Tibial nerve (tissue), 4 donors: ENCODE results near the gene ASCC1. TPM values are rescaled to one million over a fixed set of nuclear protein-coding genes. Genes with fewer than 3 reads are reported as not detected.

Experiments used
- DNase-seq, 2 donors: peaks; one replicate each; pipeline ENCODE4 v3.0.0-alpha.2; 2019; ENCODE audit warnings: low spot score in 2 of 2
- H3K27ac ChIP-seq, 4 donors: fragments of 200-600 bp; sonication (generic) in 3 of 4; one replicate each; pipeline ENCODE4 v1.5.1; 2017 to 2019; ENCODE audit warnings: mild to moderate bottlenecking in 1 of 4
- H3K27me3 ChIP-seq, 2 donors: fragments of 200-600 bp; sonication (generic) in 1 of 2; one replicate each; pipeline versions ENCODE4 v1.5.1 to v1.6.0; 2017 to 2019
- H3K36me3 ChIP-seq, 3 donors: fragments of 200-600 bp; sonication (generic); one replicate each; pipeline ENCODE4 v1.5.1; 2018 to 2019
- H3K4me1 ChIP-seq, 4 donors: fragments of 200-600 bp; sonication (generic) in 3 of 4; one replicate each; pipeline ENCODE4 v1.5.1; 2017 to 2019
- H3K4me3 ChIP-seq, 4 donors: fragments of 200-600 bp; sonication (generic) in 3 of 4; one replicate each; pipeline ENCODE4 v1.5.1; 2017 to 2019; ENCODE audit warnings: mild to moderate bottlenecking in 1 of 4, moderate library complexity in 1 of 4
- H3K9me3 ChIP-seq, 4 donors: fragments of 200-600 bp; sonication (generic) in 3 of 4; one replicate each; pipeline ENCODE4 v1.5.1; 2017 to 2019
- EP300 ChIP-seq, 2 donors: sonication (generic); formaldehyde crosslinking; IDR thresholded peaks; one replicate each; pipeline ENCODE4 v1.6.1; 2017; ENCODE audit warnings: antibody characterized with exemption in 2 of 2, mild to moderate bottlenecking in 1 of 2
- POLR2A ChIP-seq, 2 donors: fragments of 450-650 bp; IDR thresholded peaks; one replicate each; pipeline ENCODE4 v1.6.1; 2017; ENCODE audit warnings: antibody characterized with exemption in 2 of 2, mild to moderate bottlenecking in 2 of 2, moderate library complexity in 2 of 2
- WGBS, 2 donors: methylation state at CpG; one replicate each; pipeline ENCODE4 v1.1.5; 2018; 5-methylcytosine and 5-hydroxymethylcytosine counted together
- total RNA-seq, 4 donors: library from RNA; depleted of rRNA; stranded (reverse); fragments of >200 nt; gene quantifications; one replicate each; pipeline ENCODE4 v1.1.0, GENCODE V29; 2016
- TF ChIP-seq, protein P1 (sequence below), 5 experiments: fragments of 200-600 bp in 3 of 5; fragments of 450-650 bp in 2 of 5; sonication (generic) in 3 of 5; IDR thresholded peaks; one replicate each; pipeline ENCODE4 v1.5.1; 2016 to 2019; ENCODE audit warnings: antibody characterized with exemption in 5 of 5, mild to moderate bottlenecking in 3 of 5, moderate library complexity in 2 of 5

ASCC1 gene
- total RNA-seq, 4 donors from 2014 or later = 34.2 to 85.7 (median 54.2) TPM

DNA sequence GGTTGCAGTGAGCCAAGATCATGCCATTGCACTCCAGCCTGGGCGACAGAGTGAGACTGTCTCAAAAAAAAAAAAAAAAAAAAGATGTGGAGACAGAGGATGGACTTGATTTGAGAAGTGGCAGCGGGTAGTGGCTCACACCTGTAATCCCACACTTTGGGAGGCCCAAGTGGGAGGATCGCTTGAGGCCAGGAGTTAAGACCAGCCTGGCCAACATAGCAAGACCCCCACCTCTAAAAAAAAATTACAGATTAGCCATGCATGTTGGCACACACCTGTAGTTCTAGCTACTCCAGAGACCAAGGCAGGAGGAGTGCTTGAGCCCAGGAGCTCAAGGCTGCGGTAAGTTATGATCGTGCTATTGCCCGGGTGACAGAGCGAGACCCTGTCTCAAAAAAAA is 24.3 kb upstream of the ASCC1 start:
- H3K27ac ChIP-seq = peak overlapping the region in 2 of 4 donors; percentile 99
- H3K27me3 ChIP-seq = no peaks in the 10 kb centered on the region
- no peak overlapping the region for H3K4me3 ChIP-seq
- H3K9me3 ChIP-seq = no peaks in the 10 kb centered on the region
- no peak for DNase-seq
- peaks cover 0 to 29% (median 0%) of the 10 kb centered on the region in 3 donors for H3K36me3 ChIP-seq
- 97 to 98% methylated on average over 7 of the region's 7 CpGs for WGBS, 2 donors
- TF ChIP-seq EP300 (IDR thresholded peaks at IDR 0.05) = no peak
- no peak for TF ChIP-seq POLR2A (IDR thresholded peaks at IDR 0.05)
- TF ChIP-seq, protein P1, sequence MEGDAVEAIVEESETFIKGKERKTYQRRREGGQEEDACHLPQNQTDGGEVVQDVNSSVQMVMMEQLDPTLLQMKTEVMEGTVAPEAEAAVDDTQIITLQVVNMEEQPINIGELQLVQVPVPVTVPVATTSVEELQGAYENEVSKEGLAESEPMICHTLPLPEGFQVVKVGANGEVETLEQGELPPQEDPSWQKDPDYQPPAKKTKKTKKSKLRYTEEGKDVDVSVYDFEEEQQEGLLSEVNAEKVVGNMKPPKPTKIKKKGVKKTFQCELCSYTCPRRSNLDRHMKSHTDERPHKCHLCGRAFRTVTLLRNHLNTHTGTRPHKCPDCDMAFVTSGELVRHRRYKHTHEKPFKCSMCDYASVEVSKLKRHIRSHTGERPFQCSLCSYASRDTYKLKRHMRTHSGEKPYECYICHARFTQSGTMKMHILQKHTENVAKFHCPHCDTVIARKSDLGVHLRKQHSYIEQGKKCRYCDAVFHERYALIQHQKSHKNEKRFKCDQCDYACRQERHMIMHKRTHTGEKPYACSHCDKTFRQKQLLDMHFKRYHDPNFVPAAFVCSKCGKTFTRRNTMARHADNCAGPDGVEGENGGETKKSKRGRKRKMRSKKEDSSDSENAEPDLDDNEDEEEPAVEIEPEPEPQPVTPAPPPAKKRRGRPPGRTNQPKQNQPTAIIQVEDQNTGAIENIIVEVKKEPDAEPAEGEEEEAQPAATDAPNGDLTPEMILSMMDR (IDR thresholded peaks at IDR 0.05) = no peak
- H3K4me1 ChIP-seq = peaks cover 0 to 58% (median 41%) of the 10 kb centered on the region in 4 donors

DNA sequence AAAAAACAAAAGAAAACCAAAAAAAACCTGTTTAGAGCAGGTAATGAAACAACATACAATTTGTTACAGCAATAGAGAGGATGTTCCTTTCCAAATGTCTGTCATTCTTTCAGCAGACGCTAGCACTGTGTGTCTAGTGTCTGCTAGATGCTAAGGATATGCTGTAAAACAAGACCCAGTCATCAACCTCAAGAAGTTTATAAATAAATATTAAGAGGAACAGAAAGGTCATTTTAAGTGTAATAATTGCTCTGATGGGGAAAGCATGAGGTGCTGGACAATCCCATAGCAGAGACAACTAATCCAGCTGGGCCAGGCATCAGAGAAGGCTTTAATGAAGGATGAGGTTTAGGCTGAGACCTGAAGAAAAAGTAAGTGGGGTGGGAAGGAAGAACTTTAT is 23.3 kb upstream of the ASCC1 start:
- H3K27ac ChIP-seq = peak overlapping the region in 3 of 4 donors; percentile 35 to 99 (median 99)
- H3K36me3 ChIP-seq = peaks cover 0 to 38% (median 3%) of the 10 kb centered on the region in 3 donors
- H3K4me3 ChIP-seq = no peak overlapping the region
- 80 to 83% methylated on average over 1 of the region's 1 CpG for WGBS, 2 donors
- H3K4me1 ChIP-seq = peaks cover 0 to 49% (median 31%) of the 10 kb centered on the region in 4 donors
- H3K9me3 ChIP-seq = no peaks in the 10 kb centered on the region
- TF ChIP-seq EP300 (IDR thresholded peaks at IDR 0.05) (no peak), POLR2A (IDR thresholded peaks at IDR 0.05) (no peak)
- TF ChIP-seq, protein P1 (IDR thresholded peaks at IDR 0.05) = no peak
- H3K27me3 ChIP-seq = no peaks in the 10 kb centered on the region
- DNase-seq = no peak

DNA sequence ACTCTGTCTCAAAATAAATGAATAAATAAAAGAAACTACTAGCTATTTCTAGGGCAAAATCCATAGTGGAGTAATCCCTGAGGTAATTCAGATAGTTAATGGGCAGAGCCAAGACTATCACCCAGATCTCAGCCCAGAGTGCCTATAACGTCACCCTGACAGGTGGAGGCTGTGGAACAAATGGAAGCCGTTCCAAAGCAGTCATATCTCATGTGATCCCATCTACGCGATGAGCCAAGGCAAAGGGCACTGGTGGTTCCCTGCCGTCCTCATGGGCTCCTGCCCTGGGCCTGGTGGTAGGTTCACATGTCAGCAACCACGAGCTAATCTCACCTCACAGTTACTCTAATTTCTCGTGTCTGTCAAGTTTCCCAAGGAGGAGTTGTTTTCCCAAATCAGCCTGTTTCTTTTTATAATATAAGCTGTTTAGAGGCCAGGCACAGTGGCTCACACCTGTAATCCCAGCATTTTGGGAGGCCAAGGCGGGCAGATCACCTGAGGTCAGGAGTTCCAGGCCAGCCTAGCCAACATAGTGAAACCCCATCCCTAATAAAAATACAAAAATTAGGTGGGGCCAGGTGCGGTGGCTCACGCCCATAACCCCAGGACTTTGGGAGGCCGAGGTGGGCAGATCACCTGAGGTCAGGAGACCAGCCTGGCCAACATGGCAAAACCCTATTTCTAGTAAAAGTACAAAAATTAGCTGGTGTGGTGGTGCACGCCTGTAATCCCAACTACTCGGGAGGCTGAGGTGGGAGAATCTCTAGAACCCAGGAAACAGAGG is 22.5 kb upstream of the ASCC1 start:
- Histone ChIP-seq H3K9me3 (no peaks in the 10 kb centered on the region), H3K4me1 (peaks cover 0 to 40% (median 23%) of the 10 kb centered on the region in 4 donors), H3K27ac (peak overlapping the region in 3 of 4 donors; percentile 35 to 99 (median 58)), H3K27me3 (no peaks in the 10 kb centered on the region), H3K4me3 (no peak overlapping the region), H3K36me3 (peaks cover 0 to 47% (median 3%) of the 10 kb centered on the region in 3 donors)
- WGBS, 2 donors = 88 to 92% methylated on average over 13 of the region's 13 CpGs
- DNase-seq = no peak
- TF ChIP-seq EP300 (IDR thresholded peaks at IDR 0.05) (no peak), POLR2A (IDR thresholded peaks at IDR 0.05) (no peak)
- TF ChIP-seq, protein P1 (IDR thresholded peaks at IDR 0.05) = no peak

DNA sequence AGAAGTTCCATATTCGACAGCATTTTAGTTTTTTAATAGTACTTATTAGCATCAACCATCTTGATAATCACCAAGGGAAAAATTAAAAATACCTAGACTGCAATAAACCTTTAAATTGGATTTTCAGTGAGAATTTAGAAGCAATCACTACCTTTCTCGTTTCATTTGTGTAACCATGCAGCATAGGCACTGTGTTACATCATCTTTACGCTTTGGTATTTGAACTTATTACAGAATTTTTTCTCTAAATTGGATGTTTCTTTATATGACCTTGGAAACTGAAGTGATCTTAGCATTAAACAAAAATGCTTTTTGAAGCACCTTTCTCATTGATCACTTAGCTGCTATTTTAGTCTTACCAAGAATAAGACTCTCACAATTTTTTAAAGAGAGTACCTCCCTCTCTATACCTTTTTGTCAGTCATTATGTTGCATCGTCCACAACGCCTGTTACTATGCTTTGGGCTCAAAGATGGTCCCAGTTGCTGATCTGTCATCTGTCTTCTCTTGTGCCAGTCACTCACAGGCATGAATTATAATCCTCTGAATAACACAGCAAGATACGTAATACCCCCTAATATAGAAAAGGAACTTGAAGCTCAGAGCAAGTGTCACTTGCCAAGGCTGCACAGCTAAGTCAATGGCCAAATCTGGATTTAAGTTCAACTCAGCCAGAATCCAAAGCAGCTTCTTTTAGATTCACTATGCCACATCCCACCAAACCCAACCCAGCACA is 19.6 kb upstream of the ASCC1 start:
- peaks cover 0 to 24% (median under 1%) of the 10 kb centered on the region in 4 donors for H3K4me1 ChIP-seq
- H3K27ac ChIP-seq = peak overlapping the region in 2 of 4 donors; percentile 46 to 99
- peaks cover 6 to 75% (median 17%) of the 10 kb centered on the region in 3 donors for H3K36me3 ChIP-seq
- WGBS, 2 donors = 82 to 83% methylated on average over 6 of the region's 6 CpGs
- H3K9me3 ChIP-seq = no peaks in the 10 kb centered on the region
- no peaks in the 10 kb centered on the region for H3K27me3 ChIP-seq
- TF ChIP-seq, protein P1 (IDR thresholded peaks at IDR 0.05) = no peak
- TF ChIP-seq EP300 (IDR thresholded peaks at IDR 0.05) (no peak), POLR2A (IDR thresholded peaks at IDR 0.05) (no peak)
- DNase-seq = no peak
- no peak overlapping the region for H3K4me3 ChIP-seq
